K562 (cell line): ENCODE data around the gene IRF2BP2.

Source experiments
- BRCA1 ChIP-seq, 2 experiments: fragments of 450-650 bp in 1 of 2; sonication (generic) in 1 of 2; formaldehyde crosslinking in 1 of 2; IDR thresholded peaks; 2 replicates each; pipeline versions ENCODE4 v1.5.0 to v1.6.1; 2017 to 2020; ENCODE audit warnings: mild to moderate bottlenecking in 1 of 2, missing genetic modification reagents in 1 of 2
- CBX1 ChIP-seq: sonication (generic); IDR thresholded peaks from 2 replicates; pipeline ENCODE4 v1.6.1; 2016; ENCODE audit warnings: antibody characterized with exemption, low read depth, mild to moderate bottlenecking
- EZH2 ChIP-seq: IDR thresholded peaks from 2 replicates; pipeline ENCODE4 v1.6.1; 2012; ENCODE audit warnings: low read depth, mild to moderate bottlenecking, inconsistent platforms, low read length, borderline replicate concordance
- JUN ChIP-seq, 2 experiments: sonication (generic) in 1 of 2; formaldehyde crosslinking in 1 of 2; IDR thresholded peaks; 2 replicates each; pipeline versions ENCODE4 v1.6.1 to v1.8.0; 2012 to 2022; ENCODE audit warnings: borderline replicate concordance in 2 of 2, mild to moderate bottlenecking in 2 of 2, improper control_type of control experiment in 1 of 2, low read depth in 1 of 2, low read length in 1 of 2, missing genetic modification reagents in 1 of 2
- JUND ChIP-seq, 2 experiments: IDR thresholded peaks; 2 replicates in 1 of 2; 3 replicates in 1 of 2; pipeline ENCODE4 v1.6.1; 2011; ENCODE audit warnings: borderline replicate concordance in 2 of 2, low read depth in 2 of 2, low read length in 2 of 2, improper control_type of control experiment in 1 of 2, missing biosample characterization in 1 of 2, missing genetic modification characterization in 1 of 2, missing genetic modification reagents in 1 of 2
- MECOM ChIP-seq: fragments of 250-450 bp; sonication (Bioruptor Pico); IDR thresholded peaks from 2 replicates; pipeline ENCODE4 v1.8.0; 2022; ENCODE audit warnings: inconsistent platforms
- NFRKB ChIP-seq: fragments of 450-650 bp; IDR thresholded peaks from 2 replicates; pipeline ENCODE4 v1.6.1; 2016; ENCODE audit warnings: low read depth
- NR1H2 ChIP-seq: sonication (generic); formaldehyde crosslinking; IDR thresholded peaks from 2 replicates; pipeline ENCODE4 v1.4.0; 2020; ENCODE audit warnings: mild to moderate bottlenecking, missing genetic modification reagents
- TAF7 ChIP-seq: fragments of 450-650 bp; IDR thresholded peaks from 2 replicates; pipeline ENCODE4 v1.6.1; 2016; ENCODE audit warnings: missing genetic modification characterization, missing compliant biosample characterization
- ZNF395 ChIP-seq: fragments of 200-800 bp; sonication (Bioruptor generic); IDR thresholded peaks from 2 replicates; pipeline ENCODE4 v1.6.1; 2017; ENCODE audit warnings: missing genetic modification characterization, missing compliant biosample characterization
- TF ChIP-seq, protein P1 (sequence below), 3 experiments: IDR thresholded peaks in 2 of 3; conservative IDR thresholded peaks in 1 of 3; 2 replicates each; pipeline ENCODE4 v1.5.1; 2011 to 2012; ENCODE audit warnings: low read length in 3 of 3, mild to moderate bottlenecking in 3 of 3, control low read depth in 2 of 3, improper control_type of control experiment in 1 of 3, inconsistent platforms in 1 of 3, low read depth in 1 of 3, mixed read lengths in 1 of 3, moderate library complexity in 1 of 3; ENCODE audit not compliant: insufficient read depth in 2 of 3

- TF ChIP-seq, protein P1, sequence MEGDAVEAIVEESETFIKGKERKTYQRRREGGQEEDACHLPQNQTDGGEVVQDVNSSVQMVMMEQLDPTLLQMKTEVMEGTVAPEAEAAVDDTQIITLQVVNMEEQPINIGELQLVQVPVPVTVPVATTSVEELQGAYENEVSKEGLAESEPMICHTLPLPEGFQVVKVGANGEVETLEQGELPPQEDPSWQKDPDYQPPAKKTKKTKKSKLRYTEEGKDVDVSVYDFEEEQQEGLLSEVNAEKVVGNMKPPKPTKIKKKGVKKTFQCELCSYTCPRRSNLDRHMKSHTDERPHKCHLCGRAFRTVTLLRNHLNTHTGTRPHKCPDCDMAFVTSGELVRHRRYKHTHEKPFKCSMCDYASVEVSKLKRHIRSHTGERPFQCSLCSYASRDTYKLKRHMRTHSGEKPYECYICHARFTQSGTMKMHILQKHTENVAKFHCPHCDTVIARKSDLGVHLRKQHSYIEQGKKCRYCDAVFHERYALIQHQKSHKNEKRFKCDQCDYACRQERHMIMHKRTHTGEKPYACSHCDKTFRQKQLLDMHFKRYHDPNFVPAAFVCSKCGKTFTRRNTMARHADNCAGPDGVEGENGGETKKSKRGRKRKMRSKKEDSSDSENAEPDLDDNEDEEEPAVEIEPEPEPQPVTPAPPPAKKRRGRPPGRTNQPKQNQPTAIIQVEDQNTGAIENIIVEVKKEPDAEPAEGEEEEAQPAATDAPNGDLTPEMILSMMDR (IDR thresholded peaks at IDR 0.05 in 2 of 3, conservative IDR thresholded peaks at IDR 0.05 in 1 of 3; ENCODE audit: insufficient read depth in 2 of 3, low read depth in 1 of 3, low read length in 3 of 3) = no peak
- TF ChIP-seq MECOM (CRISPR knock-in tag) = no peak
- no peak for TF ChIP-seq BRCA1 (IDR thresholded peaks at IDR 0.05)
- TF ChIP-seq BRCA1 (CRISPR knock-in tag; IDR thresholded peaks at IDR 0.05) = no peak
- no peak for TF ChIP-seq TAF7 (tag)
- TF ChIP-seq NR1H2 (CRISPR knock-in tag) = no peak
- TF ChIP-seq EZH2 = no peak
- no peak for TF ChIP-seq CBX1
- no peak; the same call in 1 of the 2 replicates for TF ChIP-seq ZNF395
- peak; percentile 67 for TF ChIP-seq JUN (IDR thresholded peaks at IDR 0.05; ENCODE audit: borderline replicate concordance, low read depth, low read length)
- TF ChIP-seq JUN (CRISPR knock-in tag; IDR thresholded peaks at IDR 0.05; ENCODE audit: borderline replicate concordance) = no peak
- peak; percentile 84 for TF ChIP-seq JUND (IDR thresholded peaks at IDR 0.05; ENCODE audit: borderline replicate concordance, low read depth, low read length)
- TF ChIP-seq JUND (tag; IDR thresholded peaks at IDR 0.05; ENCODE audit: borderline replicate concordance, low read depth, low read length) = peak; percentile 76; the same call in 2 of the 3 replicates
- TF ChIP-seq NFRKB = peak; percentile 87
Measured at GRCh38 chr1:234602334-234603220, 7.4 kb downstream of the IRF2BP2 start.
